ENCODE data around the gene BLACAT1. TPM values are rescaled to one million over a fixed set of nuclear protein-coding genes. Genes with fewer than 3 reads are reported as not detected.

BLACAT1 gene
- total and polyA plus RNA-seq, 2 of the 4 experiments (the other 2 are of a cell fraction) = under 0.01 to 0.05 TPM

DNA sequence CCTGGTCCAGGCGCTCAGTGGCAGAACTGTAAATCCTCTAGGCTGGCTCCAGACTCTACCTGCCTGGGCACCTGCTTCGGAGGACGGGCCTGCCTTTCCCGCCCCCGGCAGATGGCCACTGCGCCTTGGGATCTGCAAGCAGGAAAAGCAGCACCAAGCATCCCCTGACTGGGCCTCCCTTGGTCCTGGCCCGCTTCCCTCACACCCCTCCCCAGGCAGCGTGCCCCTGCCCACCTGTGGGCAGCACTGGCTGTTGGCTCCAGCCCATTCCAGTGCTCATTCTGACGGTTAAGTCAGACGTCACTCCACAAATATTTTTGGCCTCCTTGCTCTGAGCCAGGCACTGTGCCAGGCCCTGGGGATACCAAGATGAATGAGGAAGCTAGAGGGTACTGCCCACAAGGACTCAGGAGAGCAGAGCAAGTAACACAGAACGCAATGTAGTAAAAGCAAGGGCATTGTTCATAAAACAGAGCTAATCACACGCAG lies 22.0 kb upstream of the BLACAT1 start:
- Histone ChIP-seq H2AFZ (replicated peaks; ENCODE audit: low read length, poor library complexity) (peak overlapping the region; percentile 29), H3K27ac (ENCODE audit: insufficient read depth, low read length) (no peak overlapping the region), H3K9me1 (ENCODE audit: insufficient read depth, low read length) (no peaks in the 10 kb centered on the region), H3K56ac (ENCODE audit: extremely low read depth, insufficient read depth, low read length) (no peak overlapping the region), H3K4me1 (ENCODE audit: control insufficient read depth, insufficient read depth, low read length) (no peaks in the 10 kb centered on the region), H3K36me3 (ENCODE audit: control insufficient read depth, insufficient read depth, low read length) (no peaks in the 10 kb centered on the region), H2AK5ac (ENCODE audit: low read depth, low read length) (no peak overlapping the region), H4K20me1 (ENCODE audit: insufficient read depth, low read length) (no peaks in the 10 kb centered on the region), H3K4me3 (ENCODE audit: insufficient read depth, low read depth, low read length) (no peak overlapping the region), H3K27me3 (ENCODE audit: control insufficient read depth, insufficient read depth, low read length) (peaks cover 35% of the 10 kb centered on the region), H2AK9ac (replicated peaks; ENCODE audit: low read depth, low read length, poor library complexity) (no peak overlapping the region), H2BK15ac (ENCODE audit: low read depth, low read length) (no peak overlapping the region), H4K91ac (ENCODE audit: insufficient read depth, low read depth, low read length) (no peak overlapping the region), H3K23ac (ENCODE audit: low read depth, low read length) (no peak overlapping the region), H3K4me2 (ENCODE audit: low read depth, low read length) (no peak overlapping the region), H3K79me1 (ENCODE audit: low read depth in 1 of 2, low read length in 2 of 2) (no peaks in the 10 kb centered on the region), H2BK20ac (ENCODE audit: low read depth, low read length) (no peak overlapping the region), H4K5ac (ENCODE audit: low read depth, low read length) (no peak overlapping the region), H3K9ac (ENCODE audit: low read depth, low read length) (no peak overlapping the region), H3K9me3 (ENCODE audit: control insufficient read depth, insufficient read depth, low read length) (peaks cover 4% of the 10 kb centered on the region; the same call in 1 of the 2 replicates), H3K14ac (replicated peaks; ENCODE audit: low read depth, low read length) (no peak overlapping the region), H3K18ac (ENCODE audit: low read depth, low read length) (no peak overlapping the region), H3K4ac (ENCODE audit: low read depth, low read length) (no peak overlapping the region), H2BK120ac (ENCODE audit: low read depth, low read length) (no peak overlapping the region), H4K8ac (ENCODE audit: low read depth in 2 of 2, low read length in 2 of 2) (no peak overlapping the region), H2BK5ac (ENCODE audit: low read depth, low read length, poor library complexity, severe bottlenecking) (no peak overlapping the region)
- BruUV-seq (replicated peaks) = no TSS peak
- POLR2A ChIA-PET (ENCODE audit: unreplicated experiment) = interaction anchor here (0.5 kb wide), 1 partner anchor 58 kb away, joined by 5 read pairs; no protein-coding TSS in a partner anchor
- DNase-seq (peak; percentile 33), ATAC-seq (ENCODE audit: low read depth) (no peak)
- TF ChIP-seq BHLHE40 (IDR thresholded peaks at IDR 0.05; ENCODE audit: low read depth, low read length) = no peak
- TF ChIP-seq MXI1 (IDR thresholded peaks at IDR 0.05; ENCODE audit: borderline replicate concordance, low read depth, low read length) = no peak
- TF ChIP-seq, protein P1, sequence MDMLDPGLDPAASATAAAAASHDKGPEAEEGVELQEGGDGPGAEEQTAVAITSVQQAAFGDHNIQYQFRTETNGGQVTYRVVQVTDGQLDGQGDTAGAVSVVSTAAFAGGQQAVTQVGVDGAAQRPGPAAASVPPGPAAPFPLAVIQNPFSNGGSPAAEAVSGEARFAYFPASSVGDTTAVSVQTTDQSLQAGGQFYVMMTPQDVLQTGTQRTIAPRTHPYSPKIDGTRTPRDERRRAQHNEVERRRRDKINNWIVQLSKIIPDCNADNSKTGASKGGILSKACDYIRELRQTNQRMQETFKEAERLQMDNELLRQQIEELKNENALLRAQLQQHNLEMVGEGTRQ (IDR thresholded peaks at IDR 0.05; ENCODE audit: low read depth, low read length) = no peak
- TF ChIP-seq CEBPB (IDR thresholded peaks at IDR 0.05; ENCODE audit: low read depth, low read length) = no peak
- TF ChIP-seq, protein P2, sequence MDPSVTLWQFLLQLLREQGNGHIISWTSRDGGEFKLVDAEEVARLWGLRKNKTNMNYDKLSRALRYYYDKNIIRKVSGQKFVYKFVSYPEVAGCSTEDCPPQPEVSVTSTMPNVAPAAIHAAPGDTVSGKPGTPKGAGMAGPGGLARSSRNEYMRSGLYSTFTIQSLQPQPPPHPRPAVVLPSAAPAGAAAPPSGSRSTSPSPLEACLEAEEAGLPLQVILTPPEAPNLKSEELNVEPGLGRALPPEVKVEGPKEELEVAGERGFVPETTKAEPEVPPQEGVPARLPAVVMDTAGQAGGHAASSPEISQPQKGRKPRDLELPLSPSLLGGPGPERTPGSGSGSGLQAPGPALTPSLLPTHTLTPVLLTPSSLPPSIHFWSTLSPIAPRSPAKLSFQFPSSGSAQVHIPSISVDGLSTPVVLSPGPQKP (IDR thresholded peaks at IDR 0.05; ENCODE audit: borderline replicate concordance, low read depth, low read length) = no peak
- TF ChIP-seq, protein P3, sequence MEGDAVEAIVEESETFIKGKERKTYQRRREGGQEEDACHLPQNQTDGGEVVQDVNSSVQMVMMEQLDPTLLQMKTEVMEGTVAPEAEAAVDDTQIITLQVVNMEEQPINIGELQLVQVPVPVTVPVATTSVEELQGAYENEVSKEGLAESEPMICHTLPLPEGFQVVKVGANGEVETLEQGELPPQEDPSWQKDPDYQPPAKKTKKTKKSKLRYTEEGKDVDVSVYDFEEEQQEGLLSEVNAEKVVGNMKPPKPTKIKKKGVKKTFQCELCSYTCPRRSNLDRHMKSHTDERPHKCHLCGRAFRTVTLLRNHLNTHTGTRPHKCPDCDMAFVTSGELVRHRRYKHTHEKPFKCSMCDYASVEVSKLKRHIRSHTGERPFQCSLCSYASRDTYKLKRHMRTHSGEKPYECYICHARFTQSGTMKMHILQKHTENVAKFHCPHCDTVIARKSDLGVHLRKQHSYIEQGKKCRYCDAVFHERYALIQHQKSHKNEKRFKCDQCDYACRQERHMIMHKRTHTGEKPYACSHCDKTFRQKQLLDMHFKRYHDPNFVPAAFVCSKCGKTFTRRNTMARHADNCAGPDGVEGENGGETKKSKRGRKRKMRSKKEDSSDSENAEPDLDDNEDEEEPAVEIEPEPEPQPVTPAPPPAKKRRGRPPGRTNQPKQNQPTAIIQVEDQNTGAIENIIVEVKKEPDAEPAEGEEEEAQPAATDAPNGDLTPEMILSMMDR (conservative IDR thresholded peaks at IDR 0.05; ENCODE audit: low read depth, low read length) = no peak
- no peak for TF ChIP-seq CHD1 (IDR thresholded peaks at IDR 0.05; ENCODE audit: low read depth, low read length)
- TF ChIP-seq RCOR1 (IDR thresholded peaks at IDR 0.05; ENCODE audit: insufficient replicate concordance, low read length) = no peak
- TF ChIP-seq RAD21 (IDR thresholded peaks at IDR 0.05; ENCODE audit: low read length) = no peak
- no peak for TF ChIP-seq RFX5 (IDR thresholded peaks at IDR 0.05; ENCODE audit: low read depth, low read length)
- intact Hi-C loops (cut with micrococcal nuclease) = no loop called here
- in situ Hi-C loops (cut with MboI; ENCODE audit: low sequenced_read_pairs) = no loop called here
- dilution Hi-C loops (cut with HindIII; ENCODE audit: low sequenced_read_pairs, unreplicated experiment) = no loop called here
- CTCF ChIA-PET = interaction anchor here (0.5 to 3.0 kb wide), 5 partner anchors 8 to 262 kb away, joined by 3 to 12 read pairs (median 3); no protein-coding TSS in a partner anchor
- 72% methylated on average over 7 of the region's 12 CpGs; no CpG with 5 or more reads in 1 of the 2 experiments for WGBS, 2 experiments (ENCODE audit: extremely low coverage in 2 of 2, insufficient read length in 1 of 2)

Measured in IMR-90 (cell line).